ENCODE measurements around the gene ZNF697. TPM values are rescaled to one million over a fixed set of nuclear protein-coding genes. Genes with fewer than 3 reads are reported as not detected.
"Not testable (repeated sequence)": the region's sequence is repeated elsewhere in the genome, so short reads cannot be mapped to it uniquely, and the experiment has no call there.

ZNF697 gene
- 10 to 100 TPM; 19.8 to 22.9 (median 21.3) TPM for polyA plus RNA-seq (ENCODE audit: insufficient read length in 3 of 3)
- long read RNA-seq, donor 1: 0 reads
- long read RNA-seq, donor 2: 0 reads
- long read RNA-seq, donor 3, partial matches to known transcripts: 0 of 5 reads
- long read RNA-seq, donor 3, other reads (novel, unspliced or antisense): 5 of 5 reads
- long read RNA-seq, donor 4: 0 reads
- long read RNA-seq, donor 5: 0 reads
- long read RNA-seq, donor 6: 0 reads
- long read RNA-seq, donor 7: 0 reads
- long read RNA-seq, donor 8, partial matches to known transcripts: 0 of 9 reads
- long read RNA-seq, donor 8, other reads (novel, unspliced or antisense): 9 of 9 reads
- long read RNA-seq, donor 9: 0 reads
- long read RNA-seq, donor 10: 0 reads
- long read RNA-seq, donor 11: 0 reads
- long read RNA-seq, donor 12: 0 reads
- long read RNA-seq, donor 13, partial matches to known transcripts: 0 of 6 reads
- long read RNA-seq, donor 13, other reads (novel, unspliced or antisense): 6 of 6 reads
- long read RNA-seq, donor 14: 0 reads
- long read RNA-seq, donor 15: 0 reads
- long read RNA-seq, donor 16: 0 reads

DNA sequence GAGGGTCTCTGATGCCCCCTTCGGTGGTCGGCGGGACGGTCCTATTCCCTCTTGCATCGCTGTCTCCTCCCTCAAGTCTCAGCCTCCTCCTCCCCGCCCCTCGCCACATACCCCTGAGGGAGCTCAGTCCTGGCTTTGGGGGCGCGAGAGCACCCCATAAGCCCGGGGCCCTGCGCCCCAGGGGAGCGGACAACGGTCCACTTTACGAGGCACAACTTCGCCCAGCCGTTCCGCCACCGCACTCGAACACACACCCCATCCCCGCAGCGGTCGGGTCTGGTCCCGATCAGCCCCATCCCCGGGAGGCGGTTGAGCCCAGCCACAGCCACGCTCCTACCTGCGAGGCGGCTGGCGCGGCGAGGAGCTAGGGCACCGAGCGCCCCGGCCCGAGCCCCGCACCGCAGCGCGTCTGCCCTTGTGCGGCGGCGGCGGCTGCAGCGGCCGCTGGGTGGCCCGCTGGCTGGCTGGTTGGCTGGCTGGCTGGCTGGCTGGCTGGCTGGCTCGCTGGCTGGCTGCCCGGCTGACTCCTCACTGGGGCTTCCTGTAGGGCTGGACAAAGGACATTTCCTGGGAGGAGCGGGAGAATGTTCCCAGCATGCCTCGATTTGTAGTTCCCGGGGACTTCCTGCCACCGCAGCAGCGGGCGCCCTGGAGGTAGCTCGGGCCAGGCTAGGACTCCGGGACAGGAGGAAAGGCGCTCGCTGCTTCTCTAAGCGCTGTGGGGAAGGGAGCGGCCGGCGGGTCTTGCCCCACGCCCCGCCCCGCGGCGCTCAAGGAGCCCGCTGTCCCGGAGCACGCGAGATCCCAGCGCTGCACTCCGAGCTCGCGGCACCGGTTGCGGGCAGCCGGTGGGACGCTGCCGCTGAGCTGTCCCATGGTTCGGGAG is at the start of gene ZNF697:
TSS of gene ZNF697 (minus strand) at position 533 of the 886 bp plus-strand sequence. CDS start 22,166 bp downstream, outside the sequence.
- DNase-seq (ENCODE audit: extremely low read depth in 1 of 11, low read depth in 9 of 11, low spot score in 4 of 11): peak in 10 of 11 donors; percentile 79 to 95 (median 89)

DNA sequence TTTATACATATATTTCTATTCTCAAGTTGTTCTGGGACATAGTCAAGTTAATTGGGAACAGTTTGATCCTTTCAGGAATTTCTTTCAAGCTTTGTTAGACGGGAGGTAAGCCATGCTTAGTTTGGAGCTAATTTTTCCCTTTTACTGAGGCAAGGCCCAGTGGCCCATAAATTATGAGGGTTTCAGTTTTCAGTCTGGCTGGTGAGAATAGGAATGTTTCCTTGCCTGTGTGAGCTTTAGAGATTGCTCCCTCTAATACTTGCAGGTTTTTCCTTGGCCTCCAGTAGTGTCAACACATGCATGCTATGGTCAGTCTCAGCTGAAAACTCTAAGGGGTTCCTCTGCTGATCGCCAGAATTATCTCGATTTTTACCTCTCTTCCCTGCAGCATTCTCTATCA is 49.5 kb upstream of the ZNF697 start:
- DNase-seq (ENCODE audit: extremely low read depth in 1 of 11, low read depth in 9 of 11, low spot score in 4 of 11): peak in 1 of 11 donors; percentile 24

DNA sequence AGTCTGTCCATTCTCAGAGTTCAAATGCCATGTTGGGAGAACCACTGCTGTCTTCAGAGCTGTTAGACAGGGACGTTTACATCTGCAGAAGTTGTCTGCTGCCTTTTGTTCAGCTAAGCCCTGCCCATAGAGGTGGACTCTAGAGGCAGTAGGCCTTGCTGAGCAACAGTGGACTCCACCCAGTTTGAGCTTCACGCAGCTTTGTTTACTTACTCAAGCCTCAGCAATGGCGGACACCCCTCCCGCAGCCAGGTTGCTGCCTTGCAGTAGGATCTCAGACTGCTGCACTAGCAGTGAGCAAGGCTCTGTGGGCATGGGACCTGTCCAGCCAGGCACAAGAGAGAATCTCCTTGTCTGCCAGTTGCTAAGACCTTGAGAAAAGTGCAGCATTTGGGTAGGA is 48.8 kb upstream of the ZNF697 start:
- DNase-seq (ENCODE audit: extremely low read depth in 1 of 11, low read depth in 9 of 11, low spot score in 4 of 11): not testable (repeated sequence)

DNA sequence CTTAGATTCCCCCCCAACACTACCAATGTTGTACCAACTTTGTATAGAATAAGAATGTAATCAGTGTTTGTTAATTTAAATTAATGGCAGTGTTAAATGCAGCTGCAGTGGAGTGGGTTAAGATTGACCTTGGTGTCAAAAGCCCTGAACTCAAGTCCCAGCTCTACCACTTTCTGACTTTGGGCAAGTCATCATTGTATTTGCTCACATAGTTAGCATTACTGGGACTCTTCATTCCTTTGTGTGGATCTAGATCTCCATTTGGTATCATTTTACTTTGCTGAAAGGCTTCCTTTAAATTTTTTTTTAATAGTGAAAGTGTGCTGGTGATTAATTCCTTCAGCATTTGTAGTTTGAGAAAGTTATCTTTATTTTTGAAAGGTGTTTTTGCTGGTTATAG is 41.4 kb upstream of the ZNF697 start:
- no peak for DNase-seq (ENCODE audit: extremely low read depth in 1 of 11, low read depth in 9 of 11, low spot score in 4 of 11)

DNA sequence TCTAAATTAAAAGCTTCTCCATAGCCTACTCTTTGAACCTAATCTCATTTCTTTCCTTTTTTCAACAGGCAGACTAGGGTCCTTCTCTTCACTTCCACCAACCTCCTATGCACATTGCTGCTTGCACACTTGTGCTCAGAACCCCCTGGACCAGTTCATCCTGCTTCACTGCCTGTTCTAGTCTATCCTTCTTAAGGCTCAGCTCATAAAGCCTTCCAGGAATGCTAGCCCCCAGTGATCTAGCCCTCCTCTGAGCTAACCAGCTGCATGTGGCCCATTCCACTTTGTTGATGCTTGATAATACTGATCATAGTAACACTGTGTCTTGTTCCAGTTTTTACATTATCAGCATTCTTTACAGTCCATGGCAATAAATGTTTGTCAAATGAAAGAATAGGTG is 40.7 kb upstream of the ZNF697 start:
- DNase-seq (ENCODE audit: extremely low read depth in 1 of 11, low read depth in 9 of 11, low spot score in 4 of 11): no peak

DNA sequence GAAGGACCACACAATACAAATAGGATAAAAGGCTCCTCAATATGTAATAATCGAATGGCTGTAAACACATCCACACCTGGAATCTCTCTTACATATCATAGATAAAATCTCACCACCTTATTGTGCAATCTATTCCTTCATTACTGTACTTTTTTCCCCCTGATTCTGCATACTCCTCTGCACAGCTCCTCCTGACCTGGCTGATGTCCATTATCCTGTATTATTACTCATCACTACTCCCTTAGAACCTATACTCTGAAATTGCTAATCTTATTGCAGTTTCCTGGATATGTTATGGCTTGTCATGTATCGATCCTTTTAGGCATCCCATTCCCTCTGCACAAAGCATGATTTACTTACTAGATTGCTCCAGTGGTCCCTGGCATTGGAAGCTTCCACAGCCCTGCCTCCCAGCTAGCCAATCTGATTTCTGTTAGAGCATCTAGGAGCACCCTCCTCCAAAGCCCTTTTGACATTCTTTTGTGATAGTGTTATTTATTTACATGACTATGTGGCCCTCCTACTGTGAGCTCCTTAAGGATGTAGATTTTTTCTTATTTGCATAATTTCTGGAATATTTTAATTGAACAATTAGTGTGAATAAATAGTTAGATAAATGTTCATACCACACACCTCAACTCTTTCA is 39.5 kb upstream of the ZNF697 start:
- no peak for DNase-seq (ENCODE audit: extremely low read depth in 1 of 11, low read depth in 9 of 11, low spot score in 4 of 11)

DNA sequence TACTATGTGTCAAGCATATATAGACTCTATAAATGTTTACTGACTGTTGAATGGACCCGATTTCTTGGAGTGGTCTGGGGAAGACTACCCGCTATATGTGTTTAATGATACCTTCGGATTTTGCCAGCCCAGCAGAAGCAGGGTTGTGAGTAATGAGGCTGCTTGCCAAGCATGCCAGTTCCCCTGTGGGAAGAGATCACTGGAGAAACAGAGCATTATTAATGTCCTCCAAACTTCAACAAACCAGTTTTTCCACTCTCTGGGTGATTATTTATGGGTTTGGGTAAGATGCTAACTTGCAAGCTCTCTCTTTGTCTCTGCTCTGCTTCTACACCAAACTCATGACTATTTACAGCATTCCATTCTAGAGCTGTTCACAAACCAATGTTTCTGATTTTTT is 38.6 kb upstream of the ZNF697 start:
- peak in 1 of 11 donors; percentile 52 for DNase-seq (ENCODE audit: extremely low read depth in 1 of 11, low read depth in 9 of 11, low spot score in 4 of 11)

DNA sequence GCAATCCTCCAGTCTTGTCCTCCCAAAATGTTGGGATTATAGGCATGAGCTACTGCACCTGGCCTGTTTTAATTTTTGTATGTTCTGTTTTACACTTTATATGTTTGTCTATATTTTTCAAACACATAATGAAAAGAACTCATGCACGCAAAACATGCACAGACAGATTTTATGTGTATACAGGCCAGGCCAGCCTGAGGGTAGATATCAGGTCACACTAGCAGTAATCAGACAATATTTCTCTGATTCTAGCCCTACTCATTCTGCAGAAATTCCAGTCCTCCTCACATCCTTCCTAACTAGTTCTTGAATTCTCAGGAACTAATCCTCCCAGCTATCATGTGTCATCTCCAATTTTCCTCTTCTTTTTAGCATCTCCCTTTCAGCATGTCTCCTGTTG is 35.8 kb upstream of the ZNF697 start:
- no peak for DNase-seq (ENCODE audit: extremely low read depth in 1 of 11, low read depth in 9 of 11, low spot score in 4 of 11)

DNA sequence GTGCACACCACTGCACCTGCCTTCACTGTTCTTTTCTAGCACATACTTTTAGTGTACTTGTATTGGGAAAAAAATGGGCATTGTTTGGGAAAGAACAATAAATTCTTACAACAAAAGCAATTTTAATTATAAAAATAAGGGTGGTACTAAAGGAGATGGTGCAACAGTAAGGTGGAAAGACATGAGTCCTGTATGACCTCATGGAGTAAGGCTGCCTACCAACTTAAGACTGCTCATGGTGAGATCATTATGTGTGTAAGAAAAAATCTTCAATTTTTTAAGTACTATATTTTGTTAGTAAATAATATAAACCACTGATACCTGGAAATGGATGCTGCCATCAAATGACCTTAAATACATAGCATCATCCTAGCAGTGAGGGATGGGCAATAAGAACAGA is 34.1 kb upstream of the ZNF697 start:
- no peak for DNase-seq (ENCODE audit: extremely low read depth in 1 of 11, low read depth in 9 of 11, low spot score in 4 of 11)

DNA sequence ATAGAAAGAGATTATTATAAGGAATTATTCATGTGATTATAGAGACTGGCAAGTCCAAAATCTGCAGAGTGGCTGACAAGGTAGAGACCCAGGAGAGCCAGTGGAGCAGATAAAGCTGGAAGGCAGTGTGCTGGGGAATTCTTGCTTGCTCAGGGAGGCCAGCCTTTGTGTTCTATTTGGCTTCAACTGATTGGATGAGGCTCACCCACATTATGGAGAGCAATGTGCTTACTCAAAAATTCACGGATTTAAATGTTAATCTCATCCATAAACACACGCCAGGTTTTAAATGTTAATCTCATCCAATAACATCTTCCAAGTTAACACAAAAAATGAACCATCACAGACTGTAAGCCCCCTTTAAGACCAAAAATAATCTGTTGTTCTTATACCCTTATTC is 33.5 kb upstream of the ZNF697 start:
- DNase-seq (ENCODE audit: extremely low read depth in 1 of 11, low read depth in 9 of 11, low spot score in 4 of 11): no peak

DNA sequence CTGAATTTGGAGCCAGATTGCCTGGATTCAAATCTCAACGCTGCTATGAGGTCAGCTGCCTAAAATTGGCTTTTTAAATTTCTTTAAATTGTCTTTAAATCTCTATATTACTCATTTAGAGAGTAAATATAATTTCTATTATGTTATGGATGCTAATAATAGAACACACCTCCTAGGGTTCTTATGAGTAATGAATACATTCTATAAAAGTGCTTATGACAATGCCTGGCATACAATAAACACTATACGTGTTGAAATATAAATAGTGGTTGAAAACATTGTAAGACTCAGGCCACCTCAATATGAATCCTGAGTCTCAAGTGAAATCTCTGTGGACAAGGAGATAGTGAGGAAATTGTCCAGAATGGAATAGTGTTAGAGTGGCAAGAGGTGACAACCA is 32.7 kb upstream of the ZNF697 start:
- DNase-seq (ENCODE audit: extremely low read depth in 1 of 11, low read depth in 9 of 11, low spot score in 4 of 11): no peak

DNA sequence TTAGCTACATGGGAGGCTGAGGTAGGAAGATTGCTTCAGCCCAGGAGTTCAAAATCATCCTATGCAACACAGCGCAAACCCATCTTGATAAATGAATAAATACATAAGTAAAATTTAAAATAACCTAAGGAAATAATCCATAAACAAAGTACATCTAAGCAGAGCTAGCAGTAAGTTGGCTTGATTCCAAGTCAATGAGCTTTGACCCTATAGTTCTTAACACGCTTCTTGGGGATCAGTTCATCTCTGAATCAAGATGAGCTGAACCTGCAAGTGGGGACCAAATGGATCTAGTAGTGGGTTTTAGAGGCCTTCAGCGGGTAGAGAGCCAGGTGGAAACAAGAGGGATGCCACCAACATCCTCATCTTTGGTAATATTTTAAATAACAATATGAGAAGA is 32.1 kb upstream of the ZNF697 start:
- no peak for DNase-seq (ENCODE audit: extremely low read depth in 1 of 11, low read depth in 9 of 11, low spot score in 4 of 11)

DNA sequence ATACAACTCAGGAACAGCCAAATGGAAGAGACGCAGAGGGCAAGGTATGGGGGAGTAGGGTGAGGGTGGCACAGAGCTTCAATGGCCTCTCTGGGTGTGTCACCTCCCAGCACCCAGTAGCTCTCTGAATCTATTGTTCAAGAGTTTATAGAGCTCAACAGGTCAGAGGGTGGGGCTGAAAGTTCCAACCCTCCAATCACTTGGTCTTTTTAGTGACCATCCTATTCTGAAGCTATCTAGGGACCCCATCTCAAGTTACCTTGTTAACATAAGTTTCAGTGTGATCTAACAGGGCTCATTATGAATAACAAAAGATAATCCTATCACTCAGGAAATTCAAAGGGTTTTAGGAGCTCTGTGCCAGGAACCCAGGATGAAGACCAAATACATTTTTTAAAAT is 31.2 kb upstream of the ZNF697 start:
- no peak for DNase-seq (ENCODE audit: extremely low read depth in 1 of 11, low read depth in 9 of 11, low spot score in 4 of 11)

DNA sequence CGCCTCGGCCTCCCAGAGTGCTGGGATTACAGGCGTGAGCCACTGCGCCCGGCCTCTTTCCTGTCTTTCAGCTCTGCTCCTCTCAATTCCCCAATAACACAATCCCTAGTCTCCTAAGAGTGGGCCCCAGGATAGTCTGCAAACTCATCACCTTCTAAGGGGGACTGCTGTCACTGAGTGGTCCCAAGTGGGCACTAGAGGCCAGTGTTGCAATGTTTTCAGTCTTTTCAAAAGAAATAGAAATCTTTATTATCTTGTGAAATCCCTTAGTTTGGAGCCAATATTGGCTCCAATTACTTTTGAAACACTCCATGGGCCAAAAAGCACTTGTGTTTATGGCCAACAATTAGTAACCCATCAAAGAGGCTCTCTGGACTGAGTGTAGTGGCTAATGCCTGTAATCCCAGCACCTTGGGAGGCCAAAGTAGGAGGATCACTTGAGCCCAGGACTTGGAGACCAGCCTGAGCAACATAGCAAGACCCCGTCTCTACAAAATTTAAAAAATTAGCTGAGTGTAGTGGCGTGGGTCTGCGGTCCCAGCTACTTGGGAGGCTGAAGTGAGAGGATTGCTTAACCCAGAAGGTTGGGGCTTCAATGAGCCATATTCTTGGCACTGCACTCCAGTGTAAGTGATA is 28.6 kb upstream of the ZNF697 start:
- no peak for DNase-seq (ENCODE audit: extremely low read depth in 1 of 11, low read depth in 9 of 11, low spot score in 4 of 11)

DNA sequence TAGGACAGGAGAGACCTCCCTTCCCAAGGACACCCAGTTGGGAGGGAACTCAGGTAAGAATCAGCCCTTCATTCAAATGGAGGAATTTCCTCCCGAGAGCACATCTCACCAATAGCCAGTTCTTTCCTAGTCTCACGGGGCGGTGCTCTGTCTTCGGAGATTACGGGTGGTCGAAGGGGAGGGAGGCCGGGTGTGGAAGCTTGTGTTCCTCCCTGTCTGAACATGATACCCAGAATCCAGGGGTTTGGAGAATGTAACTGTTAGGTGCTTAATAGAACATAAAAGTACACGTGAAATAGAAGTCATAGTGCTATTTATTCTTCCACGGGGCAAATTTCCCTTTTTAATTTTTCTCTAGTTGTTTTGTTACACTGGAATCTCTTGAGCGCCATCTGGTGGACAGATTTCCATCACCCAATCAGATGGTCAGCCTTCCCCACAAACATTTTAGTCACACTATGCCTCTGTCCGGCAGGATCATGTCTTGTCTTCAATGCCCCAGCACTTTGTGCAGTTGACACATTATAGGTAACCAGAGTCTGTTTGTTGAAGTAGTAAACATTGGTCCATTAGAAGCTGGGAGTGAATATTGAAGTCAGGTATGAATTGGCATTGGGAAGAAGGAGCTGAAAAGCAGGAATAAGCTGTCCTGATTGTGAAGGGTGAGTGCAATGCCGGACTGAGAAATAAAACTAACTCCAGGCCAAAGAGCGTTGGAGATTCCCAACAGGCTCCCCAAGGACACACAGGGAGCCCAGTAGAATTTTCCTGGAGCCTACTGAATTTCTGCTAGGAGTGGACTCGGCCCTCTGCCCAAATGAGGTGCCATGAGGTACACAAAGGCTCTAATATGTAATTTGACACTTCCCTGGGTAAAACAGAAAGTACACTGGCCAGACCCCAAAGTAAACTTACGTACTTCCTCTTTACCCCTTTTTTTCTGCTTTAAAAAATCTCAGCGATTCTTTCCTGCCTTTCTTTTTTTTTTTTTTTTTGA is 27.6 kb upstream of the ZNF697 start:
- DNase-seq (ENCODE audit: extremely low read depth in 1 of 11, low read depth in 9 of 11, low spot score in 4 of 11): peak; percentile 76 to 93 (median 88)

DNA sequence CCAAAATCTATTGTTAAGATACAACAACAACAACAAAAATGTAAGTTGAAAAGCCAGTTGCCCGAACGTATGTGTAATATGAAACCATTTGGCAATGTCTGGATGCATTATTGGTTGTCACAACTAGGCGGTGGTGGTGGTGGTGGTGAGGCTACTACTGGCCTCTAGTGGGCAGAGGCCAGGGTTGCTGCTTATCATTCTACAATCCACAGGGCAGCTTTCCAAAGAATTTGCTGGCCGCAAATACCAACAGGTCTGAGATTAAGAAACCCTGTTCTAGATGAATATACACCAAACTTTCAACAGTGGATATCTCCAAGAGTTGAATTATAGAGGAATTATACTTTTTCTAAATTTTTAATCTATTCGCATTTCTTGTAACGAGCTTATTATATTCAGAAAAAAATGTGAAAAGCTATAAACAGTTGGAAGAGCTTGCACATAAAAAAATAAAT is 26.8 kb upstream of the ZNF697 start:
- peak in 1 of 11 donors; percentile 38 for DNase-seq (ENCODE audit: extremely low read depth in 1 of 11, low read depth in 9 of 11, low spot score in 4 of 11)

DNA sequence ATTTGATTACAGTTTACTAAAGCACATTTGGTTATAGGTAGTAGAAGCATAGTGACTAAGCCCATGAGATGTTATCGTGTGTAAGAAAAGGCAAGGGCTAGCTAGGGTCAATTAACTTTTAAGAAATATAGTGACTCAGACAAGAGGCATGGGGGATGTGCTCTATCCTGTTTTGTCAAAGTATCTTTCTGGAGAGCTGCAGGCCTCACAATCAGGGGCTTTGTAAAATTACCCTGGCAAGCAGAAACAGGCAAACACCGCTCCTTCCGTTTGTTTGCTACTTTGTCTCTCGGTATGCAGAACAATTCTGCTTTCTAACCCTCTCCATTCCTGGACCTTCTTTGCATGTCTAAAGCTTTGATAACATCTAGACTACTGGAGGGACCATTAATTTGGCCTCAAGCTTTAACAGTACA is 26.1 kb upstream of the ZNF697 start:
- DNase-seq (ENCODE audit: extremely low read depth in 1 of 11, low read depth in 9 of 11, low spot score in 4 of 11): no peak
